ENCODE results near the gene LIAS. TPM values are rescaled to one million over a fixed set of nuclear protein-coding genes. Genes with fewer than 3 reads are reported as not detected.

Gene LIAS
- 5.4 and 6.5 TPM in 2 replicates for total RNA-seq

GRCh38 chr4:39458505-39459300 is at the start of gene LIAS, which contains the start of gene RPL9:
Gene LIAS, plus strand, starts transcription at chr4:39459056. Its CDS starts 62 bp downstream, at chr4:39459118.
Gene RPL9, minus strand, starts transcription at chr4:39458922. Its CDS starts 483 bp downstream, at chr4:39458439.

GRCh38 chr4:39527296-39528060 is 68.6 kb downstream of the LIAS start, which contains the start of gene UGDH:
Gene UGDH, minus strand, starts transcription at chr4:39527439. Its CDS starts 5,927 bp downstream, at chr4:39521512.

Other genes with a start within 250 kb of the LIAS start
- gene RFC1, start 92.7 kb upstream of the LIAS start, total RNA-seq = 43.5 and 49.5 TPM in 2 replicates
- not detected in 2 replicates for gene KLB, start 52.1 kb upstream of the LIAS start, total RNA-seq
- 2,826 and 2,988 TPM in 2 replicates for gene RPL9, start 134 bp upstream of the LIAS start, total RNA-seq
- gene UGDH, start 68.4 kb downstream of the LIAS start, total RNA-seq = 174 and 226 TPM in 2 replicates
- gene SMIM14, start 179.8 kb downstream of the LIAS start, total RNA-seq = 33.7 and 37.3 TPM in 2 replicates
- 8.7 and 13.9 TPM in 2 replicates for gene UBE2K, start 239.1 kb downstream of the LIAS start, total RNA-seq

Measured in smooth muscle cell of bladder (primary cell).